Measurements from ENCODE around the gene CA11. TPM values are rescaled to one million over a fixed set of nuclear protein-coding genes. Genes with fewer than 3 reads are reported as not detected.
A peak's percentile ranks its signal among the peaks of the same experiment; 100 is the strongest.

CA11 gene
- total RNA-seq, 1 experiment from 2014 or later, result 2.1 TPM

DNA sequence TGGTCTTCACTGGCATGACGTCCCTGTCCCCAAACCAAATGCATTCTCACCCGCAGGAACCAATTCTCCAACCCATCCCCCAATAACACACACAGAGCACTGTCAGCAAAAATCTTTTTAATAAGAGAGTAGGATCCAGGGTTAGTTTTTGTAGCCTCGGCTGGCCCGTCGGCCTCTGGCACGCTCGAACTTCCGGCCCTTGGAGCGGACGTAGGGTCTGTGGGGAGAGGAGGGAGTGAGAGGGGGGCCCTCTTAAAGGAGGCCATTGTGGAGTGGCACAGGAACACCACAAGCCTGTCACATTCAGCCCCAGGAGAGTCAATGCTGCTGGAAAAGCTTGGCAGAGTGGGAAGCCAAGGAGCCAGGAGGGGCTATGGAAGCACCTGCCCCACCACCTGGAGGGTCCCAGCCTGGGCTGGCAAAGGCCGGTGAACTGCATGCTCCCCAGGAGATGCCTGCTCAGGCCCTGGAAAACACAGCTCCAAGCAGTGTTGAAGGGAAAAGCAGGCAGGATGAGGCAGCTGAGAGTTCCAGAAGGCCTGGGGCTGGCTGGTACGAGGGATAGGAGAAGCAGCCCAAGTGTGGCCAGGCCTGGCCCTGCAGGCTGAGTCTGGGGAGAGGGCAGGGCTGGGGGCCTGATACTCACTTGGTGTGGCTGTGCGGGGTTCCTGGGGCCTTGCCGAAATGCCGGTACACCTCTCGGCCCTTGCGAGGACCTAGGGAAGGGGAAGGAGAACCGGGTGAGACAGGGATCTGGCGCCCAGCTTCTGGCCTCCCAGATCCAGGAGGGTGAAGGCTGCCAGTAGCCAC, 30.6 kb downstream of the CA11 start:
- intact Hi-C loops (cut with micrococcal nuclease; ENCODE audit: unreplicated experiment), result no loop called here
- CTCF ChIA-PET, result interaction anchor here (0.7 kb wide), 1 partner anchor 109 kb away, joined by 4 read pairs; no protein-coding TSS in a partner anchor

DNA sequence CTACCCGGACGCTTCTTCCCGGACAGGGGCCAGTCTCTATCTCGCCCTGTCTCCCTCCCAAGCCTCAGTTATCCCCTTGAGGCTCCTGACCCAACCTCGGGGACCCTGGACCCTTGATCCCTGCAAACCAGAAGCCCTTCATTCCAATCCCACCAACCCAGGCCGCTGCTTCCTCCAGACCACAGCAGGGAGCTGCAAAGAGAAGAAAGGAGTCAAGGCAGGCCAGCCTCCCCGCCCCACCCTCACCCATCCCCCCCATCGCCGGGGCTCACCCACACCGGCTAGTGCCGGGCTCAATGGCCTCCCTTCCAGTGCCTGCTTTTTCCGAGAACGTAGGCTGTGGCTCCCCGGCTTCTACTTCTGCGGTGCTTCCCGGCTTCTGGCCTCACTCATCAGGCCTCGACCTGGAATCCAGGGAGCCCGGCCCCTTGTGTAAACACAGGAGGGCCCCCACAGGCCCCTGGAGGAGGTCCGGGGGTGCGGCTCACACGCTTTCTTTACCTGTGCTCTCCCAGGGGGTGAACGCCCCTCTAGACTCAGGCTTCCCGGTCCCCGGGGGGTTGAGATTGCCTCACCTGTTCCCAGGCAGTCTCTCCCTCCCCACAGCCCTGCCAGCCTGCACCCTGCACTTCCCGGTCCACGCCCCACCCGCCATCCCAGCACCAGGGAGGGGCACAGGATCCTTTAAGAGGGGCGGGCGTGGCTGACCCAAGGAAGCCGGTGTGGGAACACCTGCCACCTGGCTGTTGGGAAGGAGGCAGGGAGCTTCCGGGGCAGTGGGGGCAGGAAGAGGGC, 31.4 kb downstream of the CA11 start, which contains the start of gene FAM83E:
FAM83E (minus strand) TSS at position 641 of the 795 bp plus-strand sequence. CDS start 1,704 bp downstream, outside the sequence.
- CTCF ChIA-PET, result interaction anchor here (0.6 to 0.7 kb wide), 2 partner anchors 110 to 251 kb away, joined by 3 to 4 read pairs; partner anchors contain the start of genes SYNGR4 and TMEM143
- Mint-ChIP-seq H3K4me1 (ENCODE audit: low read depth, unreplicated experiment) (peaks cover 48% of the 10 kb centered on the region), H3K27ac (ENCODE audit: unreplicated experiment) (peak within 1 kb of the TSS; percentile 100), H3K9me3 (ENCODE audit: low read depth, unreplicated experiment) (no peaks in the 10 kb centered on the region), H3K36me3 (ENCODE audit: insufficient read depth, unreplicated experiment) (peaks cover 72% of the 10 kb centered on the region), H3K27me3 (ENCODE audit: unreplicated experiment) (no peaks in the 10 kb centered on the region), H3K4me3 (ENCODE audit: low read depth, unreplicated experiment) (peak within 1 kb of the TSS; percentile 94)
- TF ChIP-seq, protein P1, sequence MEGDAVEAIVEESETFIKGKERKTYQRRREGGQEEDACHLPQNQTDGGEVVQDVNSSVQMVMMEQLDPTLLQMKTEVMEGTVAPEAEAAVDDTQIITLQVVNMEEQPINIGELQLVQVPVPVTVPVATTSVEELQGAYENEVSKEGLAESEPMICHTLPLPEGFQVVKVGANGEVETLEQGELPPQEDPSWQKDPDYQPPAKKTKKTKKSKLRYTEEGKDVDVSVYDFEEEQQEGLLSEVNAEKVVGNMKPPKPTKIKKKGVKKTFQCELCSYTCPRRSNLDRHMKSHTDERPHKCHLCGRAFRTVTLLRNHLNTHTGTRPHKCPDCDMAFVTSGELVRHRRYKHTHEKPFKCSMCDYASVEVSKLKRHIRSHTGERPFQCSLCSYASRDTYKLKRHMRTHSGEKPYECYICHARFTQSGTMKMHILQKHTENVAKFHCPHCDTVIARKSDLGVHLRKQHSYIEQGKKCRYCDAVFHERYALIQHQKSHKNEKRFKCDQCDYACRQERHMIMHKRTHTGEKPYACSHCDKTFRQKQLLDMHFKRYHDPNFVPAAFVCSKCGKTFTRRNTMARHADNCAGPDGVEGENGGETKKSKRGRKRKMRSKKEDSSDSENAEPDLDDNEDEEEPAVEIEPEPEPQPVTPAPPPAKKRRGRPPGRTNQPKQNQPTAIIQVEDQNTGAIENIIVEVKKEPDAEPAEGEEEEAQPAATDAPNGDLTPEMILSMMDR (IDR thresholded peaks at IDR 0.05; ENCODE audit: unreplicated experiment), result no peak
- intact Hi-C loops (cut with micrococcal nuclease; ENCODE audit: unreplicated experiment), result no loop called here
- peak; percentile 92 for DNase-seq
- BruUV-seq (replicated peaks), result no TSS peak

More for the DNA sequence above, 30.6 kb downstream of the CA11 start:
- peaks cover 73% of the 10 kb centered on the region for H3K36me3 Mint-ChIP-seq (ENCODE audit: insufficient read depth, unreplicated experiment)
- no peaks in the 10 kb centered on the region for H3K9me3 Mint-ChIP-seq (ENCODE audit: low read depth, unreplicated experiment)
- H3K27me3 Mint-ChIP-seq (ENCODE audit: unreplicated experiment), result no peaks in the 10 kb centered on the region
- no TSS peak for BruUV-seq (replicated peaks)
- no peak for DNase-seq
- peaks cover 54% of the 10 kb centered on the region for H3K4me1 Mint-ChIP-seq (ENCODE audit: low read depth, unreplicated experiment)
- H3K4me3 Mint-ChIP-seq (ENCODE audit: low read depth, unreplicated experiment), result peak overlapping the region; percentile 94
- H3K27ac Mint-ChIP-seq (ENCODE audit: unreplicated experiment), result peak overlapping the region; percentile 100
- TF ChIP-seq, protein P1 (IDR thresholded peaks at IDR 0.05; ENCODE audit: unreplicated experiment), result no peak

DNA sequence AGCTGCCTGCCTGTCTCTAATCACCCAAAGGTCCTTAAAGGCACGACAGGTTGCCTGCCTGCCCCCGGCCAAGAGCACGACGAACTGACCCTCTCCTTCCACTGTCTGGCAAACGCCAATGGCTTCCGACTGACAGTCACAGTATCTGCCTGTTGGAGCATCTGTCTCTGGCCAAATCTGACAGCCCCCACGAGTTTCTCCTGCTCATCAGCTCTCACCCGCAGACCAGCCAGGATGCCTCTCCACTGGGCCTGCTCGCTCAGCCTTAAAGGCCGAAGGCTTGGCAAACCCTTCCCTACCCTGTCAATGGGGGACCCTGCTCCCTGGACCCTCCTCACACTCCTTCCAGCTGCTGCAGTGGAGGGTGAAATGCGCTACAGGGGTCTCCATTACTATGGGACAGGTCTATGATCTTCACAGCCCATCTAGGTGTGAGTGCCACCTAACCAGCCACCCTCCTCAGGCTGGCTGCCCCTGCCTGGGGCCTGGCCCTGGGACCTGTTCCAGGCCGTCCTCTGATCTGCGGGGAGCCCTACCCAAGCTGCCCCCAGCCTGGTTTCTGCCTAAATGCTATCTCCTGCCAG, 32.0 kb downstream of the CA11 start:
- Mint-ChIP-seq H3K9me3 (ENCODE audit: low read depth, unreplicated experiment) (no peaks in the 10 kb centered on the region), H3K27ac (ENCODE audit: unreplicated experiment) (peak overlapping the region; percentile 100), H3K4me1 (ENCODE audit: low read depth, unreplicated experiment) (peaks cover 43% of the 10 kb centered on the region), H3K36me3 (ENCODE audit: insufficient read depth, unreplicated experiment) (peaks cover 65% of the 10 kb centered on the region), H3K27me3 (ENCODE audit: unreplicated experiment) (no peaks in the 10 kb centered on the region), H3K4me3 (ENCODE audit: low read depth, unreplicated experiment) (peak overlapping the region; percentile 94)
- TF ChIP-seq, protein P1 (IDR thresholded peaks at IDR 0.05; ENCODE audit: unreplicated experiment), result no peak
- intact Hi-C loops (cut with micrococcal nuclease; ENCODE audit: unreplicated experiment), result no loop called here
- CTCF ChIA-PET, result no interaction called here
- no peak for DNase-seq
- no TSS peak for BruUV-seq (replicated peaks)

All from Calu3 (cell line).